C4-2B (cell line): Measurements from ENCODE around the gene CYTH4.

ENCODE experiments used
- CTCF ChIP-seq: fragments of 450-650 bp; conservative IDR thresholded peaks from 2 replicates; pipeline ENCODE4 v1.5.1; 2017; ENCODE audit warnings: mild to moderate bottlenecking
- ZFX ChIP-seq: fragments of 450-650 bp; IDR thresholded peaks from 2 replicates; pipeline ENCODE4 v1.6.1; 2017

GRCh38 chr22:37292641-37293040 is 10.3 kb downstream of the CYTH4 start:
- TF ChIP-seq CTCF (no peak), ZFX (no peak)
